Breast epithelium (tissue), 3 donors: Measurements from ENCODE around the gene PLA2G12A.

ENCODE experiments used
- POLR2A ChIP-seq: fragments of 450-650 bp; IDR thresholded peaks from one replicate; pipeline ENCODE4 v1.6.1; 2016; ENCODE audit warnings: antibody characterized with exemption, mild to moderate bottlenecking, moderate library complexity
- TF ChIP-seq, protein P1 (sequence below), 3 donors: fragments of 450-650 bp; IDR thresholded peaks; one replicate each; pipeline ENCODE4 v1.5.1; 2016 to 2017; ENCODE audit warnings: antibody characterized with exemption in 3 of 3, mild to moderate bottlenecking in 3 of 3, moderate library complexity in 3 of 3

DNA sequence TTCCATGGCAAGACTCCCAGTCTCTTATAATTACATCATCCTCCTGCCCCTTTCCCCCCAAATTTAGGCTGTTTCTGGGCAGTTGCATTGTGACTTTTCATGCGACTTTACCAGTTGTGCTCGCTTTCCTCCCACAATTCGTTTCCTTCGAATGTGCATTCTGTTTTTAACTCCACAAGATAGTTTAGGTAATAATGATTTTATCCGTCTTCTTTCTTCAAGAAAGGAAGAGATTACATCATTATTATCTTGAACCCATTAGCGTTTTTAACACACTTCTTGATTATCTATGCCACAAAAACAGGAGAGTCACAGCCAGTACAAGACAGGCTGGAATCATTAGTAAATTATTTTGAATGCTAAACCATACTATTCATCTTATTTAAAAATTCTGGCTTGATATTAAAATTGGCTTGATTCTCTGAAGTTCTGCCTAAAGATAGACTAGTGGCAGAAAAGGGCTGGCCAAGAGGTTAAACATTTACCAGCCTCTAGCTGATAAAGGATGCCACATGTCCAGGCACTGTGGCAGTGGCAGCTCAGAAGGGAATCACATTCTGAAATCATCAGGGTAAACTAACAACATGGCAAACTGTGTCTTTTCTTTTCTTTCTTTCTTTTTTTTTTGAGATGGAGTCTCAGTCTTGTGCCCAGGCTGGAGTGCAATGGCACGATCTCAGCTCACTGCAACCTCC, 19.7 kb upstream of the PLA2G12A start:
- TF ChIP-seq, protein P1, sequence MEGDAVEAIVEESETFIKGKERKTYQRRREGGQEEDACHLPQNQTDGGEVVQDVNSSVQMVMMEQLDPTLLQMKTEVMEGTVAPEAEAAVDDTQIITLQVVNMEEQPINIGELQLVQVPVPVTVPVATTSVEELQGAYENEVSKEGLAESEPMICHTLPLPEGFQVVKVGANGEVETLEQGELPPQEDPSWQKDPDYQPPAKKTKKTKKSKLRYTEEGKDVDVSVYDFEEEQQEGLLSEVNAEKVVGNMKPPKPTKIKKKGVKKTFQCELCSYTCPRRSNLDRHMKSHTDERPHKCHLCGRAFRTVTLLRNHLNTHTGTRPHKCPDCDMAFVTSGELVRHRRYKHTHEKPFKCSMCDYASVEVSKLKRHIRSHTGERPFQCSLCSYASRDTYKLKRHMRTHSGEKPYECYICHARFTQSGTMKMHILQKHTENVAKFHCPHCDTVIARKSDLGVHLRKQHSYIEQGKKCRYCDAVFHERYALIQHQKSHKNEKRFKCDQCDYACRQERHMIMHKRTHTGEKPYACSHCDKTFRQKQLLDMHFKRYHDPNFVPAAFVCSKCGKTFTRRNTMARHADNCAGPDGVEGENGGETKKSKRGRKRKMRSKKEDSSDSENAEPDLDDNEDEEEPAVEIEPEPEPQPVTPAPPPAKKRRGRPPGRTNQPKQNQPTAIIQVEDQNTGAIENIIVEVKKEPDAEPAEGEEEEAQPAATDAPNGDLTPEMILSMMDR (IDR thresholded peaks at IDR 0.05), result no peak
- no peak for TF ChIP-seq POLR2A
